ENCODE results near the gene CYP4F2.

The CYP4F2 gene

GRCh38 chr19:15928321-15928720 is 30.4 kb upstream of the CYP4F2 start:
- no peaks in the 10 kb centered on the region for H3K36me3 ChIP-seq (ENCODE audit: control insufficient read depth in 5 of 5, insufficient read depth in 5 of 5, low read length in 5 of 5)
- peaks cover 0 to 7% (median 0%) of the 10 kb centered on the region in 5 donors for H3K9me3 ChIP-seq (ENCODE audit: control insufficient read depth in 5 of 5, low read length in 5 of 5)
- no peaks in the 10 kb centered on the region for H3K4me1 ChIP-seq (ENCODE audit: control insufficient read depth in 5 of 5, insufficient read depth in 5 of 5, low read length in 5 of 5)
- no peak overlapping the region for H3K4me3 ChIP-seq (ENCODE audit: low read depth in 1 of 5, low read length in 5 of 5)
- no peak overlapping the region for H3K27ac ChIP-seq (ENCODE audit: low read depth, low read length)
- H3K9ac ChIP-seq (ENCODE audit: low read length in 5 of 5) = no peak overlapping the region
- H3K27me3 ChIP-seq (ENCODE audit: control insufficient read depth in 5 of 5, insufficient read depth in 4 of 5, low read length in 5 of 5) = peaks cover 14 to 43% (median 37%) of the 10 kb centered on the region in 5 donors

GRCh38 chr19:15926484-15926883 is 28.6 kb upstream of the CYP4F2 start:
- peaks cover 0 to 7% (median 0%) of the 10 kb centered on the region in 5 donors for H3K9me3 ChIP-seq (ENCODE audit: control insufficient read depth in 5 of 5, low read length in 5 of 5)
- H3K36me3 ChIP-seq (ENCODE audit: control insufficient read depth in 5 of 5, insufficient read depth in 5 of 5, low read length in 5 of 5) = no peaks in the 10 kb centered on the region
- no peak overlapping the region for H3K4me3 ChIP-seq (ENCODE audit: low read depth in 1 of 5, low read length in 5 of 5)
- H3K27ac ChIP-seq (ENCODE audit: low read depth, low read length) = no peak overlapping the region
- no peak overlapping the region for H3K9ac ChIP-seq (ENCODE audit: low read length in 5 of 5)
- no peaks in the 10 kb centered on the region for H3K4me1 ChIP-seq (ENCODE audit: control insufficient read depth in 5 of 5, insufficient read depth in 5 of 5, low read length in 5 of 5)
- peaks cover 14 to 45% (median 37%) of the 10 kb centered on the region in 5 donors for H3K27me3 ChIP-seq (ENCODE audit: control insufficient read depth in 5 of 5, insufficient read depth in 4 of 5, low read length in 5 of 5)

- H3K9ac ChIP-seq (ENCODE audit: low read length in 5 of 5) = no peak overlapping the region
- peaks cover 0 to 4% (median 0%) of the 10 kb centered on the region in 5 donors for H3K9me3 ChIP-seq (ENCODE audit: control insufficient read depth in 5 of 5, low read length in 5 of 5)
- H3K36me3 ChIP-seq (ENCODE audit: control insufficient read depth in 5 of 5, insufficient read depth in 5 of 5, low read length in 5 of 5) = no peaks in the 10 kb centered on the region
- no peaks in the 10 kb centered on the region for H3K4me1 ChIP-seq (ENCODE audit: control insufficient read depth in 5 of 5, insufficient read depth in 5 of 5, low read length in 5 of 5)
- H3K27me3 ChIP-seq (ENCODE audit: control insufficient read depth in 5 of 5, insufficient read depth in 4 of 5, low read length in 5 of 5) = peaks cover 10 to 23% (median 16%) of the 10 kb centered on the region in 5 donors
- no peak overlapping the region for H3K4me3 ChIP-seq (ENCODE audit: low read depth in 1 of 5, low read length in 5 of 5)
- H3K27ac ChIP-seq (ENCODE audit: low read depth, low read length) = no peak overlapping the region
These were observed 25.8 kb upstream of the CYP4F2 start for GRCh38 chr19:15923702-15924101.

GRCh38 chr19:15922021-15922420 is 24.1 kb upstream of the CYP4F2 start:
- Histone ChIP-seq H3K4me1 (ENCODE audit: control insufficient read depth in 5 of 5, insufficient read depth in 5 of 5, low read length in 5 of 5) (no peaks in the 10 kb centered on the region), H3K27ac (ENCODE audit: low read depth, low read length) (no peak overlapping the region), H3K9me3 (ENCODE audit: control insufficient read depth in 5 of 5, low read length in 5 of 5) (peaks cover 0 to 3% (median 0%) of the 10 kb centered on the region in 5 donors), H3K9ac (ENCODE audit: low read length in 5 of 5) (no peak overlapping the region), H3K4me3 (ENCODE audit: low read depth in 1 of 5, low read length in 5 of 5) (no peak overlapping the region), H3K36me3 (ENCODE audit: control insufficient read depth in 5 of 5, insufficient read depth in 5 of 5, low read length in 5 of 5) (no peaks in the 10 kb centered on the region), H3K27me3 (ENCODE audit: control insufficient read depth in 5 of 5, insufficient read depth in 4 of 5, low read length in 5 of 5) (peaks cover under 1 to 18% (median 6%) of the 10 kb centered on the region in 5 donors)

GRCh38 chr19:15919243-15919642 is 21.4 kb upstream of the CYP4F2 start:
- no peak overlapping the region for H3K27ac ChIP-seq (ENCODE audit: low read depth, low read length)
- H3K36me3 ChIP-seq (ENCODE audit: control insufficient read depth in 5 of 5, insufficient read depth in 5 of 5, low read length in 5 of 5) = no peaks in the 10 kb centered on the region
- no peak overlapping the region for H3K4me3 ChIP-seq (ENCODE audit: low read depth in 1 of 5, low read length in 5 of 5)
- no peaks in the 10 kb centered on the region for H3K4me1 ChIP-seq (ENCODE audit: control insufficient read depth in 5 of 5, insufficient read depth in 5 of 5, low read length in 5 of 5)
- no peak overlapping the region for H3K9ac ChIP-seq (ENCODE audit: low read length in 5 of 5)
- peaks cover 0 to 14% (median 7%) of the 10 kb centered on the region in 5 donors for H3K9me3 ChIP-seq (ENCODE audit: control insufficient read depth in 5 of 5, low read length in 5 of 5)
- peaks cover 0 to 13% (median 3%) of the 10 kb centered on the region in 5 donors for H3K27me3 ChIP-seq (ENCODE audit: control insufficient read depth in 5 of 5, insufficient read depth in 4 of 5, low read length in 5 of 5)

GRCh38 chr19:15915109-15915508 is 17.2 kb upstream of the CYP4F2 start:
- Histone ChIP-seq H3K9ac (ENCODE audit: low read length in 5 of 5) (no peak overlapping the region), H3K4me3 (ENCODE audit: low read depth in 1 of 5, low read length in 5 of 5) (no peak overlapping the region), H3K27me3 (ENCODE audit: control insufficient read depth in 5 of 5, insufficient read depth in 4 of 5, low read length in 5 of 5) (peaks cover 7 to 22% (median 16%) of the 10 kb centered on the region in 5 donors), H3K36me3 (ENCODE audit: control insufficient read depth in 5 of 5, insufficient read depth in 5 of 5, low read length in 5 of 5) (no peaks in the 10 kb centered on the region), H3K9me3 (ENCODE audit: control insufficient read depth in 5 of 5, low read length in 5 of 5) (peaks cover 0 to 17% (median 11%) of the 10 kb centered on the region in 5 donors), H3K4me1 (ENCODE audit: control insufficient read depth in 5 of 5, insufficient read depth in 5 of 5, low read length in 5 of 5) (no peaks in the 10 kb centered on the region), H3K27ac (ENCODE audit: low read depth, low read length) (no peak overlapping the region)

GRCh38 chr19:15913830-15914229 is 16.0 kb upstream of the CYP4F2 start:
- Histone ChIP-seq H3K36me3 (ENCODE audit: control insufficient read depth in 5 of 5, insufficient read depth in 5 of 5, low read length in 5 of 5) (no peaks in the 10 kb centered on the region), H3K9ac (ENCODE audit: low read length in 5 of 5) (no peak overlapping the region), H3K9me3 (ENCODE audit: control insufficient read depth in 5 of 5, low read length in 5 of 5) (peaks cover 0 to 17% (median 11%) of the 10 kb centered on the region in 5 donors), H3K27me3 (ENCODE audit: control insufficient read depth in 5 of 5, insufficient read depth in 4 of 5, low read length in 5 of 5) (peaks cover 7 to 22% (median 16%) of the 10 kb centered on the region in 5 donors), H3K4me3 (ENCODE audit: low read depth in 1 of 5, low read length in 5 of 5) (no peak overlapping the region), H3K4me1 (ENCODE audit: control insufficient read depth in 5 of 5, insufficient read depth in 5 of 5, low read length in 5 of 5) (no peaks in the 10 kb centered on the region), H3K27ac (ENCODE audit: low read depth, low read length) (no peak overlapping the region)

GRCh38 chr19:15913384-15913783 is 15.5 kb upstream of the CYP4F2 start:
- H3K27me3 ChIP-seq (ENCODE audit: control insufficient read depth in 5 of 5, insufficient read depth in 4 of 5, low read length in 5 of 5) = peaks cover 7 to 25% (median 16%) of the 10 kb centered on the region in 5 donors
- no peak overlapping the region for H3K4me3 ChIP-seq (ENCODE audit: low read depth in 1 of 5, low read length in 5 of 5)
- no peaks in the 10 kb centered on the region for H3K36me3 ChIP-seq (ENCODE audit: control insufficient read depth in 5 of 5, insufficient read depth in 5 of 5, low read length in 5 of 5)
- no peak overlapping the region for H3K9ac ChIP-seq (ENCODE audit: low read length in 5 of 5)
- no peaks in the 10 kb centered on the region for H3K4me1 ChIP-seq (ENCODE audit: control insufficient read depth in 5 of 5, insufficient read depth in 5 of 5, low read length in 5 of 5)
- H3K9me3 ChIP-seq (ENCODE audit: control insufficient read depth in 5 of 5, low read length in 5 of 5) = peaks cover 0 to 17% (median 11%) of the 10 kb centered on the region in 5 donors
- no peak overlapping the region for H3K27ac ChIP-seq (ENCODE audit: low read depth, low read length)

GRCh38 chr19:15911599-15912235 is 13.8 kb upstream of the CYP4F2 start:
- no peaks in the 10 kb centered on the region for H3K36me3 ChIP-seq (ENCODE audit: control insufficient read depth in 5 of 5, insufficient read depth in 5 of 5, low read length in 5 of 5)
- H3K27me3 ChIP-seq (ENCODE audit: control insufficient read depth in 5 of 5, insufficient read depth in 4 of 5, low read length in 5 of 5) = peaks cover 7 to 27% (median 15%) of the 10 kb centered on the region in 5 donors
- H3K9ac ChIP-seq (ENCODE audit: low read length in 5 of 5) = no peak overlapping the region
- H3K4me1 ChIP-seq (ENCODE audit: control insufficient read depth in 5 of 5, insufficient read depth in 5 of 5, low read length in 5 of 5) = no peaks in the 10 kb centered on the region
- no peak overlapping the region for H3K4me3 ChIP-seq (ENCODE audit: low read depth in 1 of 5, low read length in 5 of 5)
- peaks cover 0 to 17% (median 11%) of the 10 kb centered on the region in 5 donors for H3K9me3 ChIP-seq (ENCODE audit: control insufficient read depth in 5 of 5, low read length in 5 of 5)
- H3K27ac ChIP-seq (ENCODE audit: low read depth, low read length) = no peak overlapping the region

GRCh38 chr19:15905026-15905425 is 7.2 kb upstream of the CYP4F2 start:
- Histone ChIP-seq H3K9me3 (ENCODE audit: control insufficient read depth in 5 of 5, low read length in 5 of 5) (peaks cover 0 to 9% (median 3%) of the 10 kb centered on the region in 5 donors), H3K4me1 (ENCODE audit: control insufficient read depth in 5 of 5, insufficient read depth in 5 of 5, low read length in 5 of 5) (no peaks in the 10 kb centered on the region), H3K27me3 (ENCODE audit: control insufficient read depth in 5 of 5, insufficient read depth in 4 of 5, low read length in 5 of 5) (peaks cover 0 to 6% (median 2%) of the 10 kb centered on the region in 5 donors), H3K9ac (ENCODE audit: low read length in 5 of 5) (no peak overlapping the region), H3K4me3 (ENCODE audit: low read depth in 1 of 5, low read length in 5 of 5) (no peak overlapping the region), H3K27ac (ENCODE audit: low read depth, low read length) (no peak overlapping the region), H3K36me3 (ENCODE audit: control insufficient read depth in 5 of 5, insufficient read depth in 5 of 5, low read length in 5 of 5) (no peaks in the 10 kb centered on the region)
